Measurements from ENCODE around the gene OAS1.

The OAS1 gene

DNA sequence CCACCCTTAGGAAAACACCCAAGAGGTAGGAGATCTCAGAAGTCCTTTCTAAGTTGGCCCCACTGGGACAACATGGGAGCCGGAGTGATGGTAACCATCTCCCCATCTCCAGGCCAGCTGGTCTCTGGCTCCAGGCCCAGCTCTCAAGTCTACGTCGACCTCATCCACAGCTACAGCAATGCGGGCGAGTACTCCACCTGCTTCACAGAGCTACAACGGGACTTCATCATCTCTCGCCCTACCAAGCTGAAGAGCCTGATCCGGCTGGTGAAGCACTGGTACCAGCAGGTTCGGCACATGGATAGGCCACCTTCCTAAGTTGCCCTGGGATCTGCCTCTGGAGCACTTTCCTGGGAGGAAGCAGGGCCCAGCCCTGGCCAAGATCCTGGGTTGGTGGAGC is 60.5 kb downstream of the OAS1 start:
- no peak for DNase-seq (ENCODE audit: low read depth)

DNA sequence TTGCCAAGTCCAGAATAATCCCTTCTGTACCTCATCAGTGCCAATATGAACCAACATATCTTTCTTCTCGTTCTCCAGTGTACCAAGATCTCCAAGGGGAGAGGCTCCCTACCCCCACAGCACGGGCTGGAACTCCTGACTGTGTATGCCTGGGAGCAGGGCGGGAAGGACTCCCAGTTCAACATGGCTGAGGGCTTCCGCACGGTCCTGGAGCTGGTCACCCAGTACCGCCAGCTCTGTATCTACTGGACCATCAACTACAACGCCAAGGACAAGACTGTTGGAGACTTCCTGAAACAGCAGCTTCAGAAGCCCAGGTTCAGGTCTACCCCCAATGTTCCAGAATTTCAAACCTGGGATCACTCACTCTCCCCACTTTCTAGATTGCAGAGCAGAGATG is 61.1 kb downstream of the OAS1 start:
- DNase-seq (ENCODE audit: low read depth) = no peak
